HK-2 (cell line): ENCODE data around the gene DDX19B.
A peak's percentile ranks its signal among the peaks of the same experiment; 100 is the strongest.
"Not testable (repeated sequence)": the region's sequence is repeated elsewhere in the genome, so short reads cannot be mapped to it uniquely, and the experiment has no call there.

ENCODE experiments used
- DNase-seq: peaks from one replicate; pipeline ENCODE4 v3.0.0-alpha.2; 2018; ENCODE audit not compliant: unreplicated experiment

Gene DDX19B

DNA sequence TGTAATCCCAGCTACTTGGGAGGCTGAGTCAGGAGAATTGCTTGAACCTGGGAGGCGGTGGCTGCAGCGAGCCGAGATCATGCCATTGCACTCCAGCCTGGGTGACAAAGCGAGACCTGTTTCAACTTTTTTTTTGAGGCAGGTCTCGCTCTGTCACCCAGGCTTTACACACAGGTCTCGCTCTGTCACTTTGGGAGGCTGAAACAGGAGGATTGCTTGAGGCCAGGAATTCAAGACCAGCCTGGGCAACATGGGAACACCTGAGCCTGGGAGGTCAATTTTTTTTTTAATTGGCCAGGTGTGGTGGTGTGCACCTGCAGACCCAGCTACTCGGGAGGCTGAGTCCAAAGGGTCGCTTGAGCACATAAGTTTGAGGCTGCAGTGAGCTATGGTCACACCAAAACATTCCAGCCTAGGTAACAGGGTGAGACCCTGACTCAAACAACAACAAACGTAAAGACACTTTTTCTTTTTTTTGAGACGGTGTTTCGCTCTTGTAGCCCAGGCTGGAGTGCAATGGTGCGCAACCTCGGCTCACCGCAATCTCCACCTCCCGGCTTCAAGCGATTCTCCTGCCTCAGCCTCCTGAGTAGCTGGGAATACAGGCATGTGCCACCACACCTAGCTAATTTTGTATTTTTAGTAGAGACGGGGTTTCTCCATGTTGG lies 11.5 kb upstream of the DDX19B start:
- not testable (repeated sequence) for DNase-seq

DNA sequence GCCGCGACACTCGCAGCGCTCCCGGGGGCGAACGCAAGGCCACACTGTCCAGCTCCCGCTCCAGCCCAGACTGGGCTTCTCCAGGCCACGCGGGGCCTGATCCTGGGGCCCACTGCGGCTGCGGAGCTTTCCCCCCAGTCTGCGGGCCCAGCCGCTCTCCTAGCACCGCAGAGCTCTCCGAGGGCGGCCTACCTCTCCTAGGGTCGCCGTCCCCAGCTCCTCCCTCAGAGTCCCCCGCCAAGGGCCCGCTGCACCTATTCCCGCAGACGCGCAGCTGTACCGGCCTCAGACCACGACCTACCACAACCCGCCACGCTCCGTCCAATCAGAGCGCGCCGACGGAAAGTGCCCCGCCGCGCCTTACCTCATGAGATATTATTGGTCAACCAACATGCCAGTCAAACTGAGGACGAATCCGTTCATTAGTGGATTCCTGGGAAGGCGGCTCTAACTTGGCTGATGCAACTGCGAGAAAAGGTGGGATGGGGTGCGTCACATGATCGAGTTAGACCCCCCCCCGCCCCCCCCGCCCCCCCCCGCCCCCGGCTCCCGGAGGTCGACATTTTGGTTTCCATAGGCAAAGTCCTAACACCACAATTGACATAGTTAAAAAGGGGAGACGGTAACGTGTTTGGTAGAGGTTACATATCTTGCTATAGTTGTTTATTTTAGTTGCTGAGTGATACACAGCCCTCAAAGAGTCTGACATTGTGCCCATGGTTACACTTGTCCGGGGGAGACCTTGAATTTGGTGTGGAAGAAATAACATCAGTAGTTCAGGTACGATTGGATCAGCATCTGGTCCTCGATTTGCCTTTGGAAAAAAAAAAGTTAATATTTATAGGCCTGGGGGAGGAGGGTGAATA lies 9.5 kb upstream of the DDX19B start, which contains the start of gene AARS1:
AARS1 (minus strand) TSS at position 278 of the 866 bp plus-strand sequence. CDS start 6,743 bp downstream, outside the sequence.
- peak; percentile 99 for DNase-seq

DNA sequence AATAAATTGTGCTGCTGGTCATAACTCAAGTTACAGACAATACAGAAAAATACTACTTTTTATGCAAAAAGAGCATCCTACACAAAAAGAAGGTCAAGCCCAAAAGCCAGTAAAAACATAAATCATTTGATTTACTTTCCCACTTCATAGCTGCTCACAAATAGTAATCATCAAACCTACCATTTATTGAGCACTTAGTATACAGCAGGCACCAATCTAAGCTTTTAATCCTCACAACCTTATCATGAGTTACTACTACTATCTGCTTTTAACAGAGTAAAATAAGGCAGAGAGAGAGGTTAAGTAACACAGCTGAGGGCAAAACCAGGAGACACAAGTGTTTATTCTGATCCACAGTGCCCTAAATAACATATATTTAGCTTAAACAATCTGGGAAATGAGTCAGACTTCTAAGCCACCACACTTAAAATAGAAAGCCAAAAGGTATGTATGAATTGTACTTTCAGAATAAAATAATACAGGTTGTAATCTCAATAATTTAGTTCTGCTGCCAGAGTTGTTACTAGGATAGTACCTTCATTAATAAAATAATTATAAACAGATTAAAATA lies 8.0 kb upstream of the DDX19B start:
- no peak for DNase-seq

DNA sequence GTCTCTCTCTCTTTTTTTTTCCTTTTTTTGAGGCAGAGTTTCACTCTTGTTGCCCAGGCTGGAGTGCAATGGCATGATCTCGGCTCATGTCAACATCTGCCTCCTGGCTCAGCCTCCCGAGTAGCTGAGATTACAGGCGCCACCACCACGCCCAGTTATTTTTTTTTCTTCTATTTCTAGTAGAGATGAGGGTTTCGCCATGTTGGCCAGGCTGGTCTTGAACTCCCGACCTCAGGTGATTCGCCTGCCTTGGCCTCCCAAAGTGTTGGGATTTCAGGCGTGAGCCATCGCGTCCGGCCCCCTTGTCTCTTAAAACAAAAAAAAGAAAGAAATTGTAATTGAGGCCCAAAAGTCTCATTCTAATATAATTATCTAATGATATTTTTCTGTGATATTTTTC lies 6.8 kb upstream of the DDX19B start:
- not testable (repeated sequence) for DNase-seq

DNA sequence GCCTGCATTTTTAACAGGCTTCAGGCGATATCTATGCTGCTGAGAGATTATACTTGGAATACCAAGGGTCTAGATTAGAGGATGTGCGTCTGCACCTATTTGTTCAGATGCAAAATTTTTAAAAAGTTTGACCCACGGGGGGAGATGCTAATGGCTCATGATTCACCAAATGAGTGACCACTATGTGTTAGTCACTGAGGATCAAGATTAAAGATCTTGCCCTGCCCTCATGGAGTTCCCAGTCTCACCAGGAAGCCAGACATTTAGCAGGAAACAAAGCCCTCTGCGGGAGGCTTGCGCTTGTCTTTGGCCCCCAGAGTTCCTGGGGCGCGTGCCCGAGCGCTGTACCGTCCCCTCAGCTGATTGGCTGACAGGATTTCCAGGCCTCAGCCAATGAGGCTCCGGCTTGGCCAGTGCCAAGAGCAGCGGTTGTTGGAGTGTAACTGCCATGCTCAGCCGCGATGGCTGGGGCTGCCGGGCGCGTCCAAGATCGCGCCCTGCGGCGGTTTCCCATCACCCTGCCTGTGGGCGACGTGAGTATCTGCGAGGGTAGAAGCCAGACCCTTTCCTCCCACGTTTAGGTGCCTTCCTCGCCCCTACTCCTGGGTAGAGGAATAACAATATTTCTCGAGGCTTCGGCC lies 4.5 kb upstream of the DDX19B start:
- DNase-seq: no peak

DNA sequence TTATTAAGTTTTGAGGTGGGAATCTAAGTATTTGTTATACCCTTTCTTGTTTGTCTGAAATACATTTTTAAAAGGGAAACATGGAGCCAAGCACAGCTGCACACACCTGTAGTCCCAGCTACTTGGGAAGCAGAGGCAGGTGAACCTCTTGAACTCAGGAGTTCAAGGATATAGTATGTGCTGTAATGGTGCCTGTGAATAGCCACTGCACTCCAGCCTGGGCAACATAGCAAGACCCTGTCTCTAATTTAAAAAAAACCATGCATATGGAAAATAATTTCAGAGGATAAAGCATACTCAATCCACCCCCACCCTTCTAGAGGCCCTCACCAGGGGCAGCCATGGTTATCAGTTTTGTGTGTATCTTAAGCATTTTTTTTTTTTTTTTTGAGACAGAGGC lies 3.4 kb upstream of the DDX19B start:
- DNase-seq: no peak

DNA sequence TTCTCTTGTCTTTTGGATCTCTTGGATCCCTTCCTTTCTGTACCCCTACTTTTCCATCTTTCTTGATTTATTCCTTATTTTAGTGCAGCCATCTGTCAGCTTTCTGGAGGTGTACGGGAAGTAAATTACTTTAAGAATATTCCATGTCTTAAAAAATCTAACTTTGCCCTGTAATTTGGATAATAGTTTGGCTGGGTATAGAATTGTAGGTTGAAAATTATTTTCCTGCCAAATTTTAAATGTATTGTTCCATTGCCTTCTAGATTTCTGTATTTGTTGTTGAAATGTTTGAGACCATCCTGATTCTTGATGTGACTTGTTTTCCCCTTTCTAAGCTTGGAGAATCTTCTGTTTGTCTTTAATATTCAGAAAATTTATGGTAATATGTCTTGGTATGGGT lies 2.1 kb downstream of the DDX19B start:
- no peak for DNase-seq

DNA sequence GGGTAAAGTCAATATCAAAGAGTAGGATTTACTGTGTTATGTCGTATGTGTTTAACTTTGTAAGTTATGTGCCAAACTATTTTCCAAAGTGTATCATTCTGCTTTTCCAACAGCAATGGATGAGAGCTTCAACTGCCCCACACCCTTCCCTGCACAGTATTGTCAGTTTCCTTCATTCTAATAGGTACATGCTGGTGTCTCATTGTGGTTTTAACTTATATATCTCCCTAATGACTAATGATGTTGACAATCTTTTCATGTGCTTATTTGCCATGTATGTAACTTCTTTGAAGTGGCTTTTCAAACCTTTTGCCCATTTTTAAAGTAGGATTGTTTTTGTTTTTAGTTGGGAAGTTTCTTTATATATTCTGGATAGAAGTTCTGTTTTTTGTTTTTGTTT lies 3.8 kb downstream of the DDX19B start:
- no peak for DNase-seq

DNA sequence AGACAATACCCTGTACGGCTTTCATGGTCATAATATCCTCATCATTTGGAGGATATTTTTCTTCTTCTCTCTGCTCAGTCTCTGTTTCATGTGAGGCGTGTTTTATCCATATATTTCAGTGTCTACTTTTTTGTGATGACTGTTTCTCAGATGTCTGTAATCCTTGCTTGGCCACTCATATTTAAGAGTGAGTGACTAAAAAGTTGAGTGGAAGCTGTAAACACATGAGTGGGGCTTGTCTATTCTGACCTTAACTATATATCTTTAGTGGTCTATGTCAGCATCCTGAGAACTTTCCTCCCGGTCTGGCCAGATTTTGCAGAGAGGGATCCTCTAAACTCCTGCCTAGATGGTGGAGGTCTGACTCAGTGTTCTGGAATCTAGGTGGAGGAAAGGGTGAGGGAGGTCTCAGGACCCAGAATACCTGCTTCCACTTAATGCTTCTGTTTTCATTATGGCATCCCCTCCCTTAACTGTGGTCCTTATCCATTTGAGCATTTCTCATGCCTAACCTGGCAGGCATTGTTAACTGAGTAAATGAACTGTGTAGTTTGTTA lies 6.0 kb downstream of the DDX19B start:
- DNase-seq: no peak

DNA sequence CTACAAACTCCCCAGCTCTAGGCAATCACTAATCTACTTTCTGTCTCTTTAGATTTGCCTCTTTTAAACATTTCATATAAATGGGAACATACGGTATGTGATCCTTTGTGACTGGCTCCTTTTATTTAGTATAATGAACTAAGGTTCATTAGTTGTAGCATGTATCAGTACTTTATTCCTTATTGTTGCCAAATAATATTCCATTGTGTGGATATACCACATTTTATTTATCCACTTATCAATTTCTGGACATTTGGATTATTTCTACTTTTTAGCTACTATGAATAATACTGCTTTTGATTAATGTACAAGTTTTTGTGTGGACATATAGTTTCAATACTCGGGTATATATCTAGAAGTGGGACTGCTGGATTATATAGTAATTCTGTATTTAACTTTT lies 7.9 kb downstream of the DDX19B start:
- DNase-seq: no peak

DNA sequence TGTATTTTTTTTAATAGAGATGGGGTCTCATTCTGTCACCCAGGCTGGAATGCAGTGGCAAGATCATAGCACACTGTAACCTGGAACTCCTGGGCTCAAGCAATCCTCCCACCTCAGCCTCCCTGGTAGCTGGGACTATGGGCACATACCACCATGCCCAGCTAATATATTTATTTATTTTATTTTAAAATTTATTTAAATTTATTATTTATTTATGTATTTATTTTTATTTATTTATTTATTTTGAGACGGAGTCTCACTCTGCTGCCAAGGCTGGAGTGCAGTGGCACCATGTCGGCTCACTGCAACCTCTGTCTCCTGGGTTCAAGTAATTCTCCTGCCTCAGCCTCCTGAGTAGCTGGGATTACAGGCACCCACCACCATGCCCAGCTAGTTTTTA lies 8.7 kb downstream of the DDX19B start:
- DNase-seq: not testable (repeated sequence)

DNA sequence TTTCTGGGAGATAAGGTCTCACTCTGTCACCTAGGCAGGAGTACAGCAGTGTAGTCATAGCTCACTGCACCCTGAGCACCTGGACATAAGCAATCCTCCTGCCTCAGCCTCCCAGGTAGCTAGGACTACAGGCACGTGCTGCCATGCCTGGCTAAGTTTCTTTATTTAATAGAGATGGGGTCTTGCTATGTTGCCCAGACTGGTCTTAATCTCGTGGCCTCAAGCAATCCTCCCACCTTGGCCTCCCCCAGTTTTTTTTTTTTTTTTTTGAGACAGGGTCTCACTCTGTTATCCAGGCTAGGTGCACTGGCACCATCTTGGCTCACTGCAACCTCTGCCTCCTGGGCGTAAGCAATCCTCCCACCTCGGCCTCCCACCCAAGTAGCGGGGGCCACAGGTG lies 21.1 kb downstream of the DDX19B start:
- no peak for DNase-seq

DNA sequence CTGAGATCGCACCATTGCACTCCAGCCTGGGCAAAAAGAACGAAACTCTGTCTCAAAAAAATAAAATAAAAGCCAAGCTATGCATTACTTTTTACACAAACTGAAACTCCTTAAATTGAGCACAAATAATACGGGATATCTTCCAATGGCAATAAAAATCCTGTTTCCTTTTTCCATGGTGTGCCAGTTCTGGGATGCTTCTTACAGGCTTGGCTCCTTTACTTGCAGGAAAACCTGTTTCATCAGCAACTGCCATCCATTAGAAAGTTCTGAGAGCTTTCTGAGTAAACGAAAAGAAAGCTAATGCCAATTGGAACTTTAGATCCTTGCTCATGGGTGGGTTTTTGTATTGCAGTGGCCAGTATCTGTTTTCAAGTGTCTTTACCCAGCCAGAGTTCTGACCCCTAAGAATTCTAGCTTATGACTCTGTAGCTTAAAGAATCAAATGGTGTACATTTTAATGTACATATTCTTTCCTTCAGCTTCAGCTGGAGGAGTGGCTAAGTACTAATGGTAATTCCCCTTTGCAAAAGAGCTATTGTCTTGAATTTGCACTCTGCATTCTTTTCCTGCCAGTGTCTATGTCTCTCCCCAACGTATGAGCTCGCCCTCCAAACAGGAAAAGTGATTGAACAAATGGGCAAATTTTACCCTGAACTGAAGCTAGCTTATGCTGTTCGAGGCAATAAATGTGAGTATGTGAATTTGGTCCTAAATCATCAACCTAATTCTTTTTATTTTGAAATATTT lies 26.2 kb downstream of the DDX19B start:
- no peak for DNase-seq

DNA sequence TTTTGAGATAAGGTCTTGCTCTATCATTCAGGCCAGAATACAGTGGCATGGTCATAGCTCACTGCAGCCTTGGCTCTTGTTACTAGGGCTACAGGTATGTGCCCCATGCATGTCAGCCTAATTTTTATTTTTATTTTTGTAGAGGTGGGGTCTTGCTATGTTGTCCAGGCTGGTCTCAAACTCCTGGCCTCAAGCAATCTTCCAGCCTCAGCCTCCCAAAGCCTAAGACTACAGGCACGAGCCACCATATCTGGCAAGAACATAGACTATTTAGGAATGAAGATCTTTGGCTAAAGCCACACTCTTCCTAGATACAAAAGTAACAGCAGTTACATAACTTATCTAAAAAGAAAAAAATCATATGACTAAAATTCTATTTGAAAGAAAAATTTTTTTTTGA lies 32.1 kb downstream of the DDX19B start:
- DNase-seq: no peak

DNA sequence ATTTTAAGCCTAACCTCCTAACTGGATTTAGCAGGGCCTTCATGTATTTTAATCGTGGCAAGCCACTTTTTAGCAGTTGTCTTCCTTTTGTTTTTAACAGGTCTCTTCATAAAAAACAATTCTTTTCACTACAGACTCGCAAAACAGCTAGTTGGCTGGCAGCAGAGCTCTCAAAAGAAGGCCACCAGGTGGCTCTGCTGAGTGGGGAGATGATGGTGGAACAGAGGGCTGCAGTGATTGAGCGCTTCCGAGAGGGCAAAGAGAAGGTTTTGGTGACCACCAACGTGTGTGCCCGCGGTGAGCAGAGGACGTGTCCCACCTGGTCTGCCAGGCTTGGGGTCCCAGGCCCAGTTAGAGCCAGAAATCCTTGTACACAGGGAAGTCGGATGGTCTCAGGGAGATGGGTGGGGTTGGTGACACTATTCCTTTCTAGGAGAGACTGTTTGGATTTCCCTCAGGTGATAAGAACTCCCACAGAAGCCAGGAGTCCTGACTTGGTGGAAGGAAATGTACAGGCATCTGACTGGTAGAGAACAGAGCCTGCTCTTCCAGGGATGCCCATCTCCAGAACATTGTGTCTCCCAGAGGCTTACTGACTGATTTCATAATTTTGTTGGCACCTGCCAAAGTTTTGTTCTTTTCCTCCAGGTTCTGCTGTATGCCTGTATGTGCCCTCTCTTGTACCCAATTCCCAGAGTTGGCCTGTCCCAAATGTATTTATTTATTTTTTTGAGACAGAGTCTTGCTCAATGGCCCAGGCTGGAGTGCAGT lies 32.8 kb downstream of the DDX19B start:
- no peak for DNase-seq

DNA sequence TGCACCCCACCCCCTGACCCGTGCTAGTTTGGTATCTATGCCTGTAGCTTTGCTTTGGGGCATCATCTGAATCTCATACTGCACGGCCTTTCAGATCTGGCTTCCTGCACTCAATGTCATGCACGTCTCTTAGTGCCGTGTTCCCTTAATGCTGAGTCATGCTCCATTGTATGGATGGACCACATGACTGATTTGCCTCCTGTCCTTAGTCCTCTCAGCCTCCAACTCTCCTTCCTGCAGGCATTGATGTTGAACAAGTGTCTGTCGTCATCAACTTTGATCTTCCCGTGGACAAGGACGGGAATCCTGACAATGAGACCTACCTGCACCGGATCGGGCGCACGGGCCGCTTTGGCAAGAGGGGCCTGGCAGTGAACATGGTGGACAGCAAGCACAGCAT lies 33.7 kb downstream of the DDX19B start:
- DNase-seq: not testable (repeated sequence)

DNA sequence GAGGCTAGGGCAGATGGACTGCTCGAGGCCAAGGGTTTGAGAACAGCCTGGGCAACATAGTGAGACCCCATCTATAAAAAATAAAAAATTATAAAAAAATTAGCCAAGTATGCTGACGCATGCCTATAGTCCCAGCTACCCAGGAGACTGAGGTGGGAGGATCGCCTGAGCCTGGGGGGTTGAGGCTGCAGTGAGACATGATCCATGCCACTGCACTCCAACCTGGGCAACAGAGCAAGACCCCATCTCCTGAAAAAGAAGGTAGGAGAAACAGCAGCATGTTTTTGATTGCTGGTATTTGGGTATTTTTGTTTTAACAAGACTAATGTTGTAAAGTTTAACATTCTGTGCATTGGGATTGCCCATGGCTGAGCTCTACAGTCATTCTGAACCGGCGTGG lies 38.8 kb downstream of the DDX19B start:
- DNase-seq: no peak

DNA sequence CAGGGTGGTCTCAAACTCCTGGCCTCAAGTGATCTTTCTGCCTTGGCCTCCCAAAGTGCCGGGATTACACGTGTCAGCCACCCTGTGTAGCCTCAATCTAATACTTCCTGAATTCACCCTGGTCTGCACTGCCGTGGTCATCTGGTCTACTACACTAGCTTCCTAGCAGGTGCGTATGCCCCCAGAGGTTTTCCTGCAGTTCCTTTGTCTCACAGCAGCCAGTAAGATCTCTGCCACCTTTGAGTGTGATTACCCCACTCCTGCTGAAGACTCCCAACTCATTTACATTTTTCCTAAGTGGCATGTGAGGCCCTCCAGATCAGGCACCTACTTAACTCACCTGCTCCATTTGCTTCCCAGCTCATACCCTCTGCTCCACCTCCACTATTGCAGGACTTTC lies 42.6 kb downstream of the DDX19B start:
- DNase-seq: no peak

DNA sequence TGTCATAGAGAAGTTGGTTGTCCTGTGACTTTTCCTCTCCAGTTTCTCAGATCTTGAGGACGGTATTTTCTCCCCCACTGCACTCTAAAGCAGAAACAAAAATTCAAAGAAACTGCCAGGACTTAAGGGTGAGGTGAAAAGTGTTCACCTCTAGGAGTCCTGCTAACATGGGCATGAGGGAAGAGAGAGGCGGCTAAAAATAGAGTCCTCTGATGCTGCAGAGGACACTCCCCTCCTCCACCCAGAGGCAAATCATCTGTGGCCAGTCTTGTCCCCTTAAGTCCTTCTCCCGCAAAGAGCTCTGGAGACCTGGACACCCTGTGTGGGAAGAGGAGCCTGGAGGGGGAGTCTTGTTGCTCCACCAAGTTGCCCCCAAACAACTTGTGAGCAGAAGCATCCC lies 43.0 kb downstream of the DDX19B start:
- no peak for DNase-seq

DNA sequence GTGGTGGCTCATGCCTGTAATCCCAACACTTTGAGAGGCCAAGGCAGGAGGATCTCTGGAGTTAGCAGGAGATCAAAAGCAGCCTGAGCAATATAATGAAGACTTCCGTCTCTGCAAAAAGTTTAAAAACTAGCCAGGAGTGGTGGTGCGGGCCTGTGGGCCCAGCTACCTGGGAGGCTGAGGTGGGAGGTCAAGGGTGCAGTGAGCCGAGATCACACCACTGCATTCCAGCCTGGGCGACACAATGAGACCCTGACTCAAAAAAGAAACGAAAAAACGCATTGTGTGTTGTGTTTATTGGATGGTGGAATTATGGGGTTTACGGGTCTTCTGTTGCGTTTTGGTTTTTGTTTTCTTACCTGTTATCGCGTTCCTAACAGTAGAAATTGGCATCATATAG lies 46.9 kb downstream of the DDX19B start:
- DNase-seq: no peak

DNA sequence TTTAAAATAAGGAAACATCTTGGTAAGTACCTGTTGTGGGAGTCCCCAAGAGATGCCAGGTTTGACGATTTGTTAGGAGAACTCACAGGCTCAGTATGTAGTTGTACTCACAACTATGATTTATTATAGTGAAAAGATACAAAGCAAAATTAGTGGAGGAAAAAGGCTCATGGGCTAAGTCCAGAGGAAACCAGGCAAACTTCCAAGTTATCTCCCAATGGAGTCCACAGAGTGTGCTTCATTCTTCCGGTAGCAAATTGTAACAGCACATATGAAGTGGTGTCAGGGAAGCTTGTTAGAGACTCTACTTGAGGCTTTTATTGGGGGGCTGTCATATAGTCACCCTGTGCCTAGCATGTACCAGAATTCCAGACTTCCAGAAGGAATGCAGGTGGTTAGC lies 50.0 kb downstream of the DDX19B start:
- no peak for DNase-seq
